ENCODE measurements around the gene GHRL.

GHRL gene

GRCh38 chr3:10292505-10293419 lies at the start of gene GHRL:
GHRL (minus strand) TSS chr3:10292947; CDS start chr3:10290180, 2,767 bp downstream.
- Histone ChIP-seq H3K4me1 (ENCODE audit: control insufficient read depth in 1 of 2, insufficient read depth in 1 of 2, low read depth in 1 of 2, low read length in 1 of 2) (peaks cover 36 to 38% of the 10 kb centered on the region in 2 experiments), H3K36me3 (peaks cover 40% of the 10 kb centered on the region), H3K9me3 (no peaks in the 10 kb centered on the region), H3K4me3 (ENCODE audit: low read depth in 1 of 2, low read length in 1 of 2) (peak within 1 kb of the TSS; percentile 60 to 67), H3K27ac (peak within 1 kb of the TSS; percentile 96), H3K27me3 (no peaks in the 10 kb centered on the region)
- no peak for TF ChIP-seq CTCF (IDR thresholded peaks at IDR 0.05)

GRCh38 chr3:10341901-10342398 lies 49.2 kb upstream of the GHRL start:
- H3K9me3 ChIP-seq: no peaks in the 10 kb centered on the region
- no peak overlapping the region for H3K27ac ChIP-seq
- no peak overlapping the region for H3K4me3 ChIP-seq (ENCODE audit: low read depth in 1 of 2, low read length in 1 of 2)
- no peaks in the 10 kb centered on the region for H3K27me3 ChIP-seq
- no peaks in the 10 kb centered on the region for H3K36me3 ChIP-seq
- TF ChIP-seq CTCF (IDR thresholded peaks at IDR 0.05): no peak
- no peaks in the 10 kb centered on the region for H3K4me1 ChIP-seq (ENCODE audit: control insufficient read depth in 1 of 2, insufficient read depth in 1 of 2, low read depth in 1 of 2, low read length in 1 of 2)

- no peaks in the 10 kb centered on the region for H3K4me1 ChIP-seq (ENCODE audit: control insufficient read depth in 1 of 2, insufficient read depth in 1 of 2, low read depth in 1 of 2, low read length in 1 of 2)
- no peak overlapping the region for H3K27ac ChIP-seq
- H3K4me3 ChIP-seq (ENCODE audit: low read depth in 1 of 2, low read length in 1 of 2): no peak overlapping the region
- H3K36me3 ChIP-seq: no peaks in the 10 kb centered on the region
- no peaks in the 10 kb centered on the region for H3K9me3 ChIP-seq
- TF ChIP-seq CTCF (IDR thresholded peaks at IDR 0.05): no peak
- no peaks in the 10 kb centered on the region for H3K27me3 ChIP-seq
Measured at GRCh38 chr3:10340476-10340875, 47.7 kb upstream of the GHRL start.

GRCh38 chr3:10340046-10340445 lies 47.3 kb upstream of the GHRL start:
- TF ChIP-seq CTCF (IDR thresholded peaks at IDR 0.05): no peak
- H3K4me3 ChIP-seq (ENCODE audit: low read depth in 1 of 2, low read length in 1 of 2): no peak overlapping the region
- no peaks in the 10 kb centered on the region for H3K27me3 ChIP-seq
- no peak overlapping the region for H3K27ac ChIP-seq
- no peaks in the 10 kb centered on the region for H3K4me1 ChIP-seq (ENCODE audit: control insufficient read depth in 1 of 2, insufficient read depth in 1 of 2, low read depth in 1 of 2, low read length in 1 of 2)
- H3K9me3 ChIP-seq: no peaks in the 10 kb centered on the region
- no peaks in the 10 kb centered on the region for H3K36me3 ChIP-seq

GRCh38 chr3:10339376-10339955 lies 46.7 kb upstream of the GHRL start:
- Histone ChIP-seq H3K9me3 (no peaks in the 10 kb centered on the region), H3K27me3 (no peaks in the 10 kb centered on the region), H3K4me1 (ENCODE audit: control insufficient read depth in 1 of 2, insufficient read depth in 1 of 2, low read depth in 1 of 2, low read length in 1 of 2) (no peaks in the 10 kb centered on the region), H3K4me3 (ENCODE audit: low read depth in 1 of 2, low read length in 1 of 2) (no peak overlapping the region), H3K27ac (no peak overlapping the region), H3K36me3 (no peaks in the 10 kb centered on the region)
- no peak for TF ChIP-seq CTCF (IDR thresholded peaks at IDR 0.05)

All from neutrophil (primary cell).